ENCODE results near the gene PRSS8.
A peak's percentile ranks its signal among the peaks of the same experiment; 100 is the strongest.

Gene PRSS8

DNA sequence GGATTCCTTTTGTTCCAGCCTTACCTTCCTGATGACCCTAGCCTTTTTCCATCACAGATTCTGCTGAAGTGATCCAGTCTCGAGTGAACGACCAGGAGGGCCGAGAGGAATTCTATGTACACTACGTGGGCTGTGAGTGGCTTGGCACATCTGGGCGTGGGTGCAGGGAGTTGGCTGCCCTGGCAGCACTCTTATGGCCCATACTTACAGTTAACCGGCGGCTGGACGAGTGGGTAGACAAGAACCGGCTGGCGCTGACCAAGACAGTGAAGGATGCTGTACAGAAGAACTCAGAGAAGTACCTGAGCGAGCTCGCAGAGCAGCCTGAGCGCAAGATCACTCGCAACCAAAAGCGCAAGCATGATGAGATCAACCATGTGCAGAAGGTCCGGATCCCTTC, 15.4 kb downstream of the PRSS8 start:
- H3K4me3 ChIP-seq, result no peak overlapping the region
- peak overlapping the region in 1 of 11 experiments; percentile 97; a peak in 1 of 22 replicates for H3K4me2 ChIP-seq
- TF ChIP-seq Cebpa-rat (IDR thresholded peaks at IDR 0.05), result no peak
- peaks cover 22 to 43% (median 27%) of the 10 kb centered on the region in 10 experiments for H3K4me1 ChIP-seq
- peak overlapping the region in 1 of 11 experiments; percentile 96; a peak in 1 of 22 replicates for H3K27ac ChIP-seq
- no peaks in the 10 kb centered on the region for H3K9me3 ChIP-seq (replicated peaks in 1 of 11)
- peak overlapping the region in 7 of 11 experiments; percentile 3 to 93 (median 13); a peak in 6 of 22 replicates for H3K9ac ChIP-seq
- H3K36me3 ChIP-seq, result peaks cover 53 to 66% (median 64%) of the 10 kb centered on the region in 11 experiments
- no peaks in the 10 kb centered on the region for H3K27me3 ChIP-seq
- H4K20me1 ChIP-seq, result peaks cover 0 to 29% (median 0%) of the 10 kb centered on the region in 11 experiments; a peak in 8 of 22 replicates

GRCh38 chr16:31118223-31119155, 17.0 kb downstream of the PRSS8 start:
- Histone ChIP-seq H3K4me3 (peak overlapping the region; percentile 62 to 85 (median 72)), H3K4me2 (peak overlapping the region; percentile 85 to 99 (median 94)), H4K20me1 (peaks cover 0 to 29% (median 0%) of the 10 kb centered on the region in 11 experiments; a peak in 8 of 22 replicates), H3K27me3 (no peaks in the 10 kb centered on the region), H3K27ac (peak overlapping the region; percentile 78 to 96 (median 88)), H3K9ac (peak overlapping the region; percentile 81 to 93 (median 86)), H3K9me3 (replicated peaks in 1 of 11) (no peaks in the 10 kb centered on the region), H3K4me1 (peaks cover 35 to 57% (median 42%) of the 10 kb centered on the region in 10 experiments), H3K36me3 (peaks cover 43 to 50% (median 48%) of the 10 kb centered on the region in 11 experiments)
- no peak for TF ChIP-seq Cebpa-rat (IDR thresholded peaks at IDR 0.05)

DNA sequence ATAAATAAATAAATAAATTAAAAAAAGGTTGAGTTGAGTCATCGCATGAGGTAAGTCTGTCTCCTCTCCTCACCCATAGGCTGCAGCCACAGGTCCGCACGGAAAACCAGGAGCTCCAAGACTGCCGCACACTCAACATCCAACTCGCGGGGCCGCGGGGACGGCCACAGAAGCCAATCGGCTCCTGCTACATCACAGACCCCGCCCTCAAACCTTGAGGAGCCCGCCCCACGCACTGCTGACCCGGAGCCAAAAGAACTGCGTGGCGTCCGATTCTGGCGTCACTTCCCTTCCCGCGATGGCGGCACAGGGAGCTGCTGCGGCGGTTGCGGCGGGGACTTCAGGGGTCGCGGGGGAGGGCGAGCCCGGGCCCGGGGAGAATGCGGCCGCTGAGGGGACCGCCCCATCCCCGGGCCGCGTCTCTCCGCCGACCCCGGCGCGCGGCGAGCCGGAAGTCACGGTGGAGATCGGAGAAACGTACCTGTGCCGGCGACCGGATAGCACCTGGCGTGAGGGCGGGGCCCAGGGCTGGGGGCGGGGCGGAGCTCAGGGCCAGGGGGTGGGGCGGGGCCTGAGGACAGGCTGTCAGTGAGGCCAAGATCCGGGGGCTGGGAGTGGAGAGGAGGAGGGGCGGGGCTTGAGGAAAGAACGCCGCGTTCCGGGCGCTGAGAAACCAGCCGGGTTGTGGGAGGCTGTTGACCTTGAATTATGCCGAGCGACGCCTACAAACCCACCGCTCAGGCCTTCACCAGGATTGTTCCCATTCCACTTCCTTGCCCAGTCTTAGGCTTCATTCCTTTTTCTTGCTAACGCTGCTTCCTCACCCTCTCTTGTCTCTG, 17.9 kb downstream of the PRSS8 start, which contains the start of gene KAT8:
Gene KAT8 (plus strand): TSS at position 281 of the 839 bp plus-strand sequence. CDS start 18 bp downstream, at position 299.
- Histone ChIP-seq H3K9me3 (replicated peaks in 1 of 11) (no peaks in the 10 kb centered on the region), H3K9ac (peak within 1 kb of the TSS; percentile 81 to 93 (median 86)), H3K4me3 (peak within 1 kb of the TSS; percentile 62 to 85 (median 72)), H3K4me2 (peak within 1 kb of the TSS; percentile 91 to 99 (median 94)), H3K36me3 (peaks cover 38 to 47% (median 44%) of the 10 kb centered on the region in 11 experiments), H3K27ac (peak within 1 kb of the TSS; percentile 78 to 96 (median 88)), H3K27me3 (no peaks in the 10 kb centered on the region), H4K20me1 (peaks cover 0 to 29% (median 0%) of the 10 kb centered on the region in 11 experiments; a peak in 8 of 22 replicates), H3K4me1 (peaks cover 44 to 66% (median 51%) of the 10 kb centered on the region in 10 experiments)
- TF ChIP-seq Cebpa-rat (IDR thresholded peaks at IDR 0.05), result no peak

GRCh38 chr16:31114468-31114867, 21.1 kb downstream of the PRSS8 start:
- H3K4me2 ChIP-seq, result peak overlapping the region in 10 of 11 experiments; percentile 18 to 92 (median 80); a peak in 16 of 22 replicates
- peaks cover 38 to 47% (median 44%) of the 10 kb centered on the region in 11 experiments for H3K36me3 ChIP-seq
- H3K9ac ChIP-seq, result peak overlapping the region in 2 of 11 experiments; percentile 68 to 74; a peak in 1 of 22 replicates
- H3K4me1 ChIP-seq, result peaks cover 50 to 91% (median 69%) of the 10 kb centered on the region in 10 experiments
- peaks cover 0 to 16% (median 0%) of the 10 kb centered on the region in 11 experiments; a peak in 8 of 22 replicates for H4K20me1 ChIP-seq
- peak overlapping the region in 8 of 11 experiments; percentile 84 to 92 (median 88); a peak in 14 of 22 replicates for H3K27ac ChIP-seq
- H3K9me3 ChIP-seq (replicated peaks in 1 of 11), result no peaks in the 10 kb centered on the region
- H3K27me3 ChIP-seq, result no peaks in the 10 kb centered on the region
- H3K4me3 ChIP-seq, result no peak overlapping the region
- no peak for TF ChIP-seq Cebpa-rat (IDR thresholded peaks at IDR 0.05)

DNA sequence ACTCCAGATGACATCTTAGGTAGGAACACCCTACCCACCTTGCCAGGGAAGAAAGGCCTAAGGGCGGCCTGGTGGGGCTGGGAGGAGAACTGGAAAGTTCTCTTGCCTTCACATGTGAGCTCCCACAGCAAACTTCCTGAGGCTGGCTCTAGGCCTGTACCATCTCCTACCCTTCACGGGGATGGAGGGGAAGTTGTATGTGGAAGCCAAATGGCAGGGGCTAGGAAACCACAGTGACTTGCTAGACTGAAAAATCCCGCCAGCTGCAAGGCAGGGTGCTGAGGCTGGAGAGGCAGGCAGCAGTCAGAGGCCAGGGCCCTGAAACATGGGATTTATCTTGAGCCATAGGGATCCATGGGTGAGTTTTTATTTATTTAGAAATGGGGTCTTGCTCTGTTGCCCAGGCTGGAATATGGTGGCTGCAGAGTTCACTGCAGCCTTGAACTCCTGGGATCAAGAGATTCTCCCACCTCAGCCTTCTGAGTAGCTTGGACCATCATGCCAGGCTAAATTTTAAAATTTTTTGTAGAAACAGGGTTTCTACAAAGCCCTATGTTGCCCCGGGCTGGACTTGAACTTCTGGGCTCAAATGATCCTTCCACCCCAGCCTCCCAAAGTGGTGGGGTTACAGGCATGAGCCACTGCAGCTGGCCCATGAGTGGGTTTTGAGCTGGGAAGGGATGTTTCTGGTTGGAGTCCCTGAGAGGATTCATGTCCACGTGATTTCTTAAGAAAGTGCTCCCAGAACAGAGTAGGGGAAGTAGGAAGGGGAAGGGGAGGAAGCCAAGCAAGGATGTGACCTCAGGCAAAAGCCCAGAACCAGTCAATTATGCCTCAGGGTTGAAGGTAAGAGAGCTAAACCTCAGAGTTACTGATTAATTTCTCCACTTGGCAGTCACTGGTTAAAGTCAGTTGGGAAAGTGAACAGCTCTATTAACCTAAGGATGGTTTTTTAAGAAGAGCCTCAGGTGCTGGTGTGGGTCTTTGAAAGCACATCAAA, 22.1 kb downstream of the PRSS8 start:
- Histone ChIP-seq H3K4me2 (peak overlapping the region; percentile 64 to 96 (median 84)), H4K20me1 (peaks cover 0 to 6% (median 0%) of the 10 kb centered on the region in 11 experiments; a peak in 8 of 22 replicates), H3K27ac (peak overlapping the region; percentile 46 to 92 (median 86)), H3K9ac (peak overlapping the region; percentile 43 to 80 (median 71)), H3K4me3 (peak overlapping the region in 7 of 10 experiments; percentile 11 to 54 (median 31); a peak in 8 of 20 replicates), H3K9me3 (replicated peaks in 1 of 11) (no peaks in the 10 kb centered on the region), H3K36me3 (peaks cover 35 to 41% (median 38%) of the 10 kb centered on the region in 11 experiments), H3K27me3 (no peaks in the 10 kb centered on the region), H3K4me1 (peaks cover 51 to 88% (median 68%) of the 10 kb centered on the region in 10 experiments)
- no peak for TF ChIP-seq Cebpa-rat (IDR thresholded peaks at IDR 0.05)

GRCh38 chr16:31112711-31113110, 22.8 kb downstream of the PRSS8 start:
- Histone ChIP-seq H3K4me1 (peaks cover 51 to 88% (median 68%) of the 10 kb centered on the region in 10 experiments), H3K27ac (peak overlapping the region; percentile 46 to 92 (median 86); a peak in 20 of 22 replicates), H3K9ac (peak overlapping the region; percentile 37 to 80 (median 71); a peak in 20 of 22 replicates), H3K27me3 (no peaks in the 10 kb centered on the region), H3K4me3 (peak overlapping the region in 2 of 10 experiments; percentile 1 to 54; a peak in 2 of 20 replicates), H3K36me3 (peaks cover 35 to 41% (median 38%) of the 10 kb centered on the region in 11 experiments), H3K4me2 (peak overlapping the region; percentile 64 to 96 (median 84)), H3K9me3 (replicated peaks in 1 of 11) (no peaks in the 10 kb centered on the region), H4K20me1 (no peaks in the 10 kb centered on the region; a peak in 1 of 22 replicates)
- no peak for TF ChIP-seq Cebpa-rat (IDR thresholded peaks at IDR 0.05)

DNA sequence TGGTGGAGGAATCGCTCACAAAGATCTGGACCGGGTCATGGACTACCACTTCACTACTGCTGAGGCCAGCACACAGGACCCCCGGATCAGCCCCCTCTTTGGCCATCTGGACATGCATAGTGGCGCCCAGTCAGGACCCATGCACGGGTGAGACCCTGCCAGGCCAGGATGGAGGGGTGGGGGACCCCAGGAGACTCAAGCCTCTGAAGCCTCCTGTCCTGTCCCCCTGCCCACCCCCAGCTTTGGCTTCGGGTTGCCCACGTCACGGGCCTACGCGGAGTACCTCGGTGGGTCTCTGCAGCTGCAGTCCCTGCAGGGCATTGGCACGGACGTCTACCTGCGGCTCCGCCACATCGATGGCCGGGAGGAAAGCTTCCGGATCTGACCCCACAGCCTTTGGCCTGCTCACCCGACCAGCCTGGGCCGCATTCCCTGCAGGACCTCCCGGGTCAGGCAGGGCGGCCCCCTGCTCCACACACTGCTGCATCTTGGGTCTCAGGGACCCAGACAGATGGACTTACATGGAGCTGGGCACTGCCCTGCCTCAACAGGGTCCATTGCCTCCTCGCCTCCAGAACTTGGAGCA, 23.6 kb downstream of the PRSS8 start:
- H3K27ac ChIP-seq, result peak overlapping the region in 9 of 11 experiments; percentile 74 to 92 (median 87); a peak in 17 of 22 replicates
- H3K9me3 ChIP-seq (replicated peaks in 1 of 11), result no peaks in the 10 kb centered on the region
- H3K36me3 ChIP-seq, result peaks cover 35 to 41% (median 38%) of the 10 kb centered on the region in 11 experiments
- H3K4me2 ChIP-seq, result peak overlapping the region in 7 of 11 experiments; percentile 75 to 96 (median 91); a peak in 12 of 22 replicates
- no peaks in the 10 kb centered on the region; a peak in 1 of 22 replicates for H4K20me1 ChIP-seq
- no peaks in the 10 kb centered on the region for H3K27me3 ChIP-seq
- no peak for TF ChIP-seq Cebpa-rat (IDR thresholded peaks at IDR 0.05)
- H3K4me3 ChIP-seq, result no peak overlapping the region; a peak in 1 of 20 replicates
- H3K9ac ChIP-seq, result peak overlapping the region in 7 of 11 experiments; percentile 13 to 77 (median 68); a peak in 9 of 22 replicates
- H3K4me1 ChIP-seq, result peaks cover 57 to 93% (median 75%) of the 10 kb centered on the region in 10 experiments

Measured in BLaER1 treated with 17β-estradiol and CSF1 and Interleukin-3, amounts not matched to agents 10 nM and 100 nM (cell line).